Measurements from ENCODE around the gene SFMBT2.

The SFMBT2 gene

GRCh38 chr10:7425691-7426090 lies 14.9 kb upstream of the SFMBT2 start:
- no peak for DNase-seq (ENCODE audit: low read depth in 2 of 2)

GRCh38 chr10:7424919-7425318 lies 14.1 kb upstream of the SFMBT2 start:
- DNase-seq (ENCODE audit: low read depth in 2 of 2): no peak

- no peak for DNase-seq (ENCODE audit: low read depth in 2 of 2)
Measured at GRCh38 chr10:7424315-7424714, 13.5 kb upstream of the SFMBT2 start.

- no peak for DNase-seq (ENCODE audit: low read depth in 2 of 2)
Measured at GRCh38 chr10:7423521-7423920, 12.7 kb upstream of the SFMBT2 start.

- DNase-seq (ENCODE audit: low read depth in 2 of 2): no peak
Measured at GRCh38 chr10:7421526-7421925, 10.7 kb upstream of the SFMBT2 start.

- no peak for DNase-seq (ENCODE audit: low read depth in 2 of 2)
Measured at GRCh38 chr10:7419998-7420397, 9.2 kb upstream of the SFMBT2 start.

GRCh38 chr10:7417807-7418206 lies 7.0 kb upstream of the SFMBT2 start:
- no peak for DNase-seq (ENCODE audit: low read depth in 2 of 2)

GRCh38 chr10:7417103-7417623 lies 6.3 kb upstream of the SFMBT2 start:
- no peak for DNase-seq (ENCODE audit: low read depth in 2 of 2)

- no peak for DNase-seq (ENCODE audit: low read depth in 2 of 2)
Measured at GRCh38 chr10:7414766-7415165, 3.9 kb upstream of the SFMBT2 start.

GRCh38 chr10:7412928-7413282 lies 2.1 kb upstream of the SFMBT2 start:
- DNase-seq (ENCODE audit: low read depth in 2 of 2): no peak

GRCh38 chr10:7412237-7412927 lies 1.5 kb upstream of the SFMBT2 start:
- DNase-seq (ENCODE audit: low read depth in 2 of 2): no peak

GRCh38 chr10:7411671-7412128 lies 866 bp upstream of the SFMBT2 start:
- no peak for DNase-seq (ENCODE audit: low read depth in 2 of 2)

- no peak for DNase-seq (ENCODE audit: low read depth in 2 of 2)
Measured at GRCh38 chr10:7410301-7410861, 453 bp downstream of the SFMBT2 start.

GRCh38 chr10:7409732-7410168 lies 1.1 kb downstream of the SFMBT2 start:
- no peak for DNase-seq (ENCODE audit: low read depth in 2 of 2)

- no peak for DNase-seq (ENCODE audit: low read depth in 2 of 2)
Measured at GRCh38 chr10:7409045-7409731, 1.6 kb downstream of the SFMBT2 start.

GRCh38 chr10:7408291-7409044 lies 2.4 kb downstream of the SFMBT2 start:
- DNase-seq (ENCODE audit: low read depth in 2 of 2): no peak

- DNase-seq (ENCODE audit: low read depth in 2 of 2): no peak
Measured at GRCh38 chr10:7407368-7408290, 3.2 kb downstream of the SFMBT2 start.

- no peak for DNase-seq (ENCODE audit: low read depth in 2 of 2)
Measured at GRCh38 chr10:7406712-7407333, 4.0 kb downstream of the SFMBT2 start.

GRCh38 chr10:7405637-7406036 lies 5.2 kb downstream of the SFMBT2 start:
- DNase-seq (ENCODE audit: low read depth in 2 of 2): no peak

GRCh38 chr10:7403620-7404019 lies 7.2 kb downstream of the SFMBT2 start:
- DNase-seq (ENCODE audit: low read depth in 2 of 2): no peak

GRCh38 chr10:7401782-7402181 lies 9.1 kb downstream of the SFMBT2 start:
- DNase-seq (ENCODE audit: low read depth in 2 of 2): no peak
